ENCODE measurements around the gene CDK15. TPM values are rescaled to one million over a fixed set of nuclear protein-coding genes. Genes with fewer than 3 reads are reported as not detected.

The CDK15 gene
- total and polyA plus RNA-seq, 2 donors (not counting 1 experiment from before 2014, with no cell fraction given), result not detected

DNA sequence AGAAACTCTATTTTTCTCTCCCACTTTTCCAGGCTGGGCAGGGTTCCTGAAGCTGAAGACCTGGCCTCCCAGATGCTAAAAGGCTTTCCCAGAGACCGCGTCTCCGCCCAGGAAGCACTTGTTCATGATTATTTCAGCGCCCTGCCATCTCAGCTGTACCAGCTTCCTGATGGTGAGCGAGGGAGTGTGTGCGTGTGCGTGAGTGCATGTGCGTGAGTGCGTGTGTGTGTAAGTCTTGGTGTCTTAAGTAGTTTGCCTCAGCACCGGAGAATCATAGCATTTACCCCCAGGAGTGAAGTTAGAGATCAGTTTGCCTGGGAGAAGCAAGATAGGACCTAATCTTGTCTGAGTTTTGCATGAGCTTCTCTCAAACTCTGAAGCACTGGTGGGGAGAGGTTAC lies 73.7 kb downstream of the CDK15 start:
- Histone ChIP-seq H3K9me3 (ENCODE audit: control extremely low read depth in 1 of 3, control insufficient read depth in 2 of 3, insufficient read depth in 1 of 3, low read length in 2 of 3) (no peaks in the 10 kb centered on the region), H2AFZ (ENCODE audit: insufficient read depth, low read depth, low read length, poor library complexity, severe bottlenecking) (no peak overlapping the region), H3K27me3 (replicated peaks in 1 of 4; ENCODE audit: control extremely low read depth in 1 of 4, control insufficient read depth in 3 of 4, insufficient read depth in 4 of 4, low read length in 3 of 4) (peaks cover 0 to 48% (median 15%) of the 10 kb centered on the region in 4 experiments), H3K4me2 (replicated peaks; ENCODE audit: low read depth, low read length, poor library complexity, severe bottlenecking) (no peak overlapping the region), H3K27ac (ENCODE audit: low read length in 2 of 2) (no peak overlapping the region), H3K36me3 (replicated peaks in 1 of 2; ENCODE audit: control extremely low read depth in 1 of 2, control insufficient read depth in 1 of 2, extremely low read depth in 1 of 2, insufficient read depth in 2 of 2, low read length in 1 of 2) (no peaks in the 10 kb centered on the region), H3K4me3 (ENCODE audit: control extremely low read depth in 1 of 5, extremely low read depth in 1 of 5, insufficient read depth in 1 of 5, low read depth in 2 of 5, low read length in 4 of 5) (no peak overlapping the region), H3K9ac (ENCODE audit: low read length) (no peak overlapping the region), H3K4me1 (ENCODE audit: control insufficient read depth in 2 of 2, insufficient read depth in 2 of 2, low read length in 2 of 2) (peaks cover 10 to 14% of the 10 kb centered on the region in 2 donors), H4K20me1 (ENCODE audit: control insufficient read depth, insufficient read depth, low read length, poor library complexity, severe bottlenecking) (no peaks in the 10 kb centered on the region), H3K79me2 (ENCODE audit: control insufficient read depth, insufficient read depth, low read length) (no peaks in the 10 kb centered on the region)
- 22% methylated on average over 9 of the region's 10 CpGs for WGBS (ENCODE audit: insufficient coverage)
- ATAC-seq (ENCODE audit: low read depth), result no peak
- Mint-ChIP-seq H3K4me1 (peaks cover 11% of the 10 kb centered on the region), H3K4me3 (no peak overlapping the region), H3K9me3 (ENCODE audit: insufficient read depth) (no peaks in the 10 kb centered on the region), H3K27ac (no peak overlapping the region), H3K27me3 (peaks cover 52% of the 10 kb centered on the region)
- ChIA-PET CTCF (interaction anchor here (1.1 kb wide), 2 partner anchors 13 to 19 kb away, joined by 3 to 4 read pairs; no protein-coding TSS in a partner anchor), POLR2A (no interaction called here)
- TF ChIP-seq EZH2 (IDR thresholded peaks at IDR 0.05; ENCODE audit: borderline replicate concordance, insufficient read depth, low read depth, low read length, poor library complexity, severe bottlenecking), result no peak
- TF ChIP-seq, protein P1, sequence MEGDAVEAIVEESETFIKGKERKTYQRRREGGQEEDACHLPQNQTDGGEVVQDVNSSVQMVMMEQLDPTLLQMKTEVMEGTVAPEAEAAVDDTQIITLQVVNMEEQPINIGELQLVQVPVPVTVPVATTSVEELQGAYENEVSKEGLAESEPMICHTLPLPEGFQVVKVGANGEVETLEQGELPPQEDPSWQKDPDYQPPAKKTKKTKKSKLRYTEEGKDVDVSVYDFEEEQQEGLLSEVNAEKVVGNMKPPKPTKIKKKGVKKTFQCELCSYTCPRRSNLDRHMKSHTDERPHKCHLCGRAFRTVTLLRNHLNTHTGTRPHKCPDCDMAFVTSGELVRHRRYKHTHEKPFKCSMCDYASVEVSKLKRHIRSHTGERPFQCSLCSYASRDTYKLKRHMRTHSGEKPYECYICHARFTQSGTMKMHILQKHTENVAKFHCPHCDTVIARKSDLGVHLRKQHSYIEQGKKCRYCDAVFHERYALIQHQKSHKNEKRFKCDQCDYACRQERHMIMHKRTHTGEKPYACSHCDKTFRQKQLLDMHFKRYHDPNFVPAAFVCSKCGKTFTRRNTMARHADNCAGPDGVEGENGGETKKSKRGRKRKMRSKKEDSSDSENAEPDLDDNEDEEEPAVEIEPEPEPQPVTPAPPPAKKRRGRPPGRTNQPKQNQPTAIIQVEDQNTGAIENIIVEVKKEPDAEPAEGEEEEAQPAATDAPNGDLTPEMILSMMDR (IDR thresholded peaks at IDR 0.05), result no peak
- DNase-seq, result no peak
- intact Hi-C loops (cut with micrococcal nuclease), result no loop called here

DNA sequence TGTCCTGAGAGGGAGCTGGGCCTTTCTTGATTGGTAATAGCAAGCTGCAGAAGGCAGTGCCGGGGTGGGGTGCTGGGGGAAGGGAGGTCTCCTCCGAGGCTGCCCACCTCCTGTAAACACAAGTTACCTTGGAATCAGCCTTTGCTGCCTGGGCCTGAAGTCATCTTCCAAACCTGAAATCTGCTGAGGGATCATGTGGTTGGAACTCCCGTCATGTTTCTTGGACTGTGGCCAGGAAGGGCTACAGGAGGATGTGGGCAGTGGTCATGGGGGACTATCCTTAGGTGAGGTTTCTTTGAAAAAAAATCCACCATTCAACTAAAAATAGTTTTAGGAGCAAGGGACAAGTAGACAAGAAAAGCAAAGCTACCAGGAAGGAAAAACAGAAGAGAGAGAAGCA lies 74.2 kb downstream of the CDK15 start:
- Histone ChIP-seq H4K20me1 (ENCODE audit: control insufficient read depth, insufficient read depth, low read length, poor library complexity, severe bottlenecking) (no peaks in the 10 kb centered on the region), H2AFZ (ENCODE audit: insufficient read depth, low read depth, low read length, poor library complexity, severe bottlenecking) (no peak overlapping the region), H3K4me3 (ENCODE audit: control extremely low read depth in 1 of 5, extremely low read depth in 1 of 5, insufficient read depth in 1 of 5, low read depth in 2 of 5, low read length in 4 of 5) (no peak overlapping the region), H3K9me3 (ENCODE audit: control extremely low read depth in 1 of 3, control insufficient read depth in 2 of 3, insufficient read depth in 1 of 3, low read length in 2 of 3) (no peaks in the 10 kb centered on the region), H3K4me2 (replicated peaks; ENCODE audit: low read depth, low read length, poor library complexity, severe bottlenecking) (no peak overlapping the region), H3K27ac (ENCODE audit: low read length in 2 of 2) (no peak overlapping the region), H3K9ac (ENCODE audit: low read length) (no peak overlapping the region), H3K36me3 (replicated peaks in 1 of 2; ENCODE audit: control extremely low read depth in 1 of 2, control insufficient read depth in 1 of 2, extremely low read depth in 1 of 2, insufficient read depth in 2 of 2, low read length in 1 of 2) (no peaks in the 10 kb centered on the region), H3K27me3 (replicated peaks in 1 of 4; ENCODE audit: control extremely low read depth in 1 of 4, control insufficient read depth in 3 of 4, insufficient read depth in 4 of 4, low read length in 3 of 4) (peaks cover 0 to 48% (median 16%) of the 10 kb centered on the region in 4 experiments), H3K4me1 (ENCODE audit: control insufficient read depth in 2 of 2, insufficient read depth in 2 of 2, low read length in 2 of 2) (peaks cover 10 to 14% of the 10 kb centered on the region in 2 donors), H3K79me2 (ENCODE audit: control insufficient read depth, insufficient read depth, low read length) (no peaks in the 10 kb centered on the region)
- DNase-seq, result no peak
- H3K4me3 Mint-ChIP-seq, result no peak overlapping the region
- 0% methylated on average over 1 of the region's 3 CpGs for WGBS (ENCODE audit: insufficient coverage)
- CTCF ChIA-PET, result interaction anchor here (1.1 kb wide), 1 partner anchor 12 kb away, joined by 3 read pairs; no protein-coding TSS in a partner anchor
- TF ChIP-seq, protein P1 (IDR thresholded peaks at IDR 0.05), result no peak
- no peak for TF ChIP-seq EZH2 (IDR thresholded peaks at IDR 0.05; ENCODE audit: borderline replicate concordance, insufficient read depth, low read depth, low read length, poor library complexity, severe bottlenecking)
- H3K4me1 Mint-ChIP-seq, result peaks cover 11% of the 10 kb centered on the region
- H3K27ac Mint-ChIP-seq, result no peak overlapping the region
- ATAC-seq (ENCODE audit: low read depth), result no peak
- peaks cover 53% of the 10 kb centered on the region for H3K27me3 Mint-ChIP-seq
- POLR2A ChIA-PET, result no interaction called here
- intact Hi-C loops (cut with micrococcal nuclease), result no loop called here
- H3K9me3 Mint-ChIP-seq (ENCODE audit: insufficient read depth), result no peaks in the 10 kb centered on the region

Measured in B cell (primary cell).